K562 (cell line): Measurements from ENCODE around the gene ROBO1. TPM values are rescaled to one million over a fixed set of nuclear protein-coding genes. Genes with fewer than 3 reads are reported as not detected.

ENCODE experiments used
- ATAC-seq: fragments of 200-7000 bp; cut with Tn5 transposase; 3 replicates; pipeline ENCODE4 v1.9.1; 2020; ENCODE audit warnings: moderate library complexity
- BruUV-seq: library from RNA; stranded (reverse); fragments of 400-500 nt; replicated peaks from 2 replicates; lab custom pipeline; 2021; lab: Mats Ljungman, UMichigan
- CTCF ChIA-PET: fragments of 300-600 bp; formaldehyde crosslinking; extraction: SDS; loops from one replicate; lab custom pipeline; 2021; ENCODE audit warnings: low intra/inter-chr PET ratio; lab: Yijun Ruan, JAX
- POLR2A ChIA-PET: fragments of 300-600, 350-650 bp; sonication (Branson Sonifier 250); formaldehyde crosslinking; extraction: SDS; loops from one replicate; lab custom pipeline; 2021; ENCODE audit warnings: antibody characterized with exemption, inconsistent platforms; lab: Yijun Ruan, JAX
- DNase-seq, 4 experiments: peaks; one replicate each; pipeline versions ENCODE4 v3.0.0 to v3.0.0-alpha.2; 2011 to 2018; ENCODE audit warnings: low spot score in 3 of 4, mixed read lengths in 3 of 4; ENCODE audit errors: extremely low read depth in 1 of 4
- FAIRE-seq: peaks from 2 replicates; lab custom pipeline; 2011; peaks lifted over from hg19 to GRCh38; lab: Jason Lieb, UNC
- H2AFZ ChIP-seq: 2 replicates; pipeline ENCODE4 v1.6.0; 2011; ENCODE audit warnings: low read depth, low read length, control low read depth, inconsistent platforms
- H3K27ac ChIP-seq: fragments of 200-600 bp; 3 replicates; pipeline ENCODE4 v1.8.0; 2011; ENCODE audit warnings: low read depth, mild to moderate bottlenecking, control low read depth, inconsistent platforms, low read length, moderate library complexity, mixed read lengths; ENCODE audit errors: extremely low read depth
- H3K27me3 ChIP-seq, 2 experiments: fragments of 300-600 bp in 1 of 2; 2 replicates in 1 of 2; 3 replicates in 1 of 2; pipeline versions ENCODE4 v1.6.0 to v1.8.0; 2011; ENCODE audit warnings: inconsistent platforms in 2 of 2, low read length in 2 of 2, mild to moderate bottlenecking in 1 of 2, mixed read lengths in 1 of 2, moderate library complexity in 1 of 2; ENCODE audit not compliant: control insufficient read depth in 2 of 2, insufficient read depth in 2 of 2
- H3K36me3 ChIP-seq: fragments of 300-600 bp; 3 replicates; pipeline ENCODE4 v1.8.0; 2011; ENCODE audit warnings: mild to moderate bottlenecking, low read length, inconsistent platforms; ENCODE audit not compliant: control insufficient read depth, insufficient read depth
- H3K4me1 ChIP-seq, 2 experiments: fragments of 200-600 bp in 1 of 2; replicated peaks in 1 of 2; 2 replicates in 1 of 2; 3 replicates in 1 of 2; pipeline versions ENCODE4 v1.5.1 to v1.8.0; 2011; ENCODE audit warnings: inconsistent platforms in 2 of 2, low read length in 2 of 2, mild to moderate bottlenecking in 1 of 2, mixed read lengths in 1 of 2, moderate library complexity in 1 of 2; ENCODE audit not compliant: control insufficient read depth in 2 of 2, insufficient read depth in 2 of 2
- H3K4me2 ChIP-seq: 2 replicates; pipeline ENCODE4 v1.6.1; 2011; ENCODE audit warnings: low read length, control low read depth, inconsistent platforms, mixed read lengths; ENCODE audit not compliant: insufficient read depth
- H3K4me3 ChIP-seq: fragments of 200-600 bp; sonication (generic), shearing (Covaris generic); 2 replicates; pipeline ENCODE4 v1.5.1; 2016; ENCODE audit warnings: control low read depth, inconsistent platforms
- H3K79me2 ChIP-seq: fragments of 200-600 bp; 3 replicates; pipeline ENCODE4 v1.8.0; 2011; ENCODE audit warnings: low read length, inconsistent platforms; ENCODE audit not compliant: control insufficient read depth, insufficient read depth
- H3K9ac ChIP-seq, 2 experiments: 2 replicates each; pipeline versions ENCODE4 v1.6.0 to v1.6.1; 2011; ENCODE audit warnings: low read depth in 2 of 2, low read length in 2 of 2, control low read depth in 1 of 2, inconsistent platforms in 1 of 2, mild to moderate bottlenecking in 1 of 2, mixed read lengths in 1 of 2; ENCODE audit not compliant: insufficient read depth in 1 of 2
- H3K9me1 ChIP-seq: one replicate; pipeline ENCODE4 v1.6.0; 2011; ENCODE audit warnings: inconsistent platforms, mild to moderate bottlenecking, low read length, moderate library complexity; ENCODE audit not compliant: control insufficient read depth, insufficient read depth
- H3K9me3 ChIP-seq: replicated peaks from 2 replicates; pipeline ENCODE4 v1.5.1; 2011; ENCODE audit warnings: low read depth, low read length, inconsistent platforms; ENCODE audit not compliant: control insufficient read depth, insufficient read depth
- H4K20me1 ChIP-seq: replicated peaks from 2 replicates; pipeline ENCODE4 v1.6.1; 2011; ENCODE audit warnings: low read length, inconsistent platforms, mixed read lengths; ENCODE audit not compliant: control insufficient read depth, insufficient read depth
- BRF1 ChIP-seq: IDR thresholded peaks from 3 replicates; pipeline ENCODE4 v1.6.1; 2011; ENCODE audit warnings: borderline replicate concordance, mild to moderate bottlenecking; ENCODE audit not compliant: insufficient read length; ENCODE audit errors: extremely low read depth
- CC2D1A ChIP-seq: fragments of 450-650 bp; IDR thresholded peaks from 2 replicates; pipeline ENCODE4 v1.6.1; 2017; ENCODE audit warnings: mild to moderate bottlenecking
- ELK3 ChIP-seq: fragments of 450-650 bp; formaldehyde crosslinking; IDR thresholded peaks from 2 replicates; pipeline ENCODE4 v1.4.0; 2020; ENCODE audit warnings: mild to moderate bottlenecking
- HDGF ChIP-seq: fragments of 450-650 bp; IDR thresholded peaks from 2 replicates; pipeline ENCODE4 v1.6.1; 2016
- KAT8 ChIP-seq: fragments of 450-650 bp; IDR thresholded peaks from 2 replicates; pipeline ENCODE4 v1.6.1; 2016; ENCODE audit warnings: low read depth, mild to moderate bottlenecking
- NFE2 ChIP-seq: IDR thresholded peaks from 2 replicates; pipeline ENCODE4 v1.6.1; 2014; ENCODE audit warnings: antibody characterized with exemption, low read depth
- POU5F1 ChIP-seq: fragments of 150-350 bp; IDR thresholded peaks from 2 replicates; pipeline ENCODE4 v1.6.1; 2014; ENCODE audit warnings: borderline replicate concordance, low read length, low read depth, mild to moderate bottlenecking; ENCODE audit not compliant: partially characterized antibody
- RBM14 ChIP-seq: fragments of 200-400 bp; formaldehyde crosslinking; IDR thresholded peaks from 2 replicates; pipeline ENCODE4 v1.6.1; 2018; ENCODE audit warnings: low read depth, mild to moderate bottlenecking, low read length, moderate library complexity, borderline replicate concordance; ENCODE audit not compliant: insufficient read depth
- SIN3B ChIP-seq: fragments of 450-650 bp; IDR thresholded peaks from 2 replicates; pipeline ENCODE4 v1.6.1; 2017; ENCODE audit warnings: low read depth, mild to moderate bottlenecking, moderate library complexity
- SMAD1 ChIP-seq: fragments of 150-350 bp; IDR thresholded peaks from 2 replicates; pipeline ENCODE4 v1.6.1; 2014; ENCODE audit warnings: low read length, low read depth; ENCODE audit not compliant: partially characterized antibody
- SPI1 ChIP-seq: IDR thresholded peaks from 2 replicates; pipeline ENCODE4 v1.6.1; 2011; ENCODE audit warnings: low read depth, low read length, control low read depth, borderline replicate concordance
- USF1 ChIP-seq: sonication (generic); formaldehyde crosslinking; IDR thresholded peaks from 2 replicates; pipeline ENCODE4 v1.9.0; 2022; ENCODE audit warnings: mild to moderate bottlenecking, missing genetic modification reagents
- XRCC3 ChIP-seq: fragments of 450-650 bp; IDR thresholded peaks from 2 replicates; pipeline ENCODE4 v1.6.1; 2017; ENCODE audit warnings: mild to moderate bottlenecking, moderate library complexity
- YBX1 ChIP-seq: fragments of 450-650 bp; IDR thresholded peaks from 2 replicates; pipeline ENCODE4 v1.7.1; 2016; ENCODE audit warnings: mild to moderate bottlenecking
- ZNF121 ChIP-seq: sonication (generic); formaldehyde crosslinking; conservative IDR thresholded peaks from 2 replicates; pipeline ENCODE4 v1.8.0; 2022; ENCODE audit warnings: missing genetic modification reagents
- ZNF696 ChIP-seq: fragments of 250-450 bp; sonication (Bioruptor Pico); conservative IDR thresholded peaks from 2 replicates; pipeline ENCODE4 v1.4.0; 2020; ENCODE audit warnings: mild to moderate bottlenecking, moderate library complexity
- WGBS: fragments of 100-300 bp; shearing (Covaris generic); methylation state at CpG from one replicate; pipeline ENCODE4 v1.1.6; 2016; ENCODE audit warnings: low coverage, mixed read lengths; ENCODE audit not compliant: insufficient coverage; ENCODE audit errors: missing lambda C conversion rate; 5-methylcytosine and 5-hydroxymethylcytosine counted together
- in situ Hi-C: fragments of 300-500 bp; cut with MboI; formaldehyde crosslinking; loops from 4 replicates; pipeline ENCODE4 v1.15.0; 2018; ENCODE audit warnings: inconsistent platforms, mixed read lengths
- intact Hi-C: fragments of 100-400 bp; cut with micrococcal nuclease; formaldehyde crosslinking; loops from 2 replicates; pipeline ENCODE4 v1.14.2; 2022
- polyA plus RNA-seq, 8 experiments: library from polyadenylated mRNA; depleted of rRNA in 4 of 8; stranded (reverse) in 5 of 8; unstranded in 3 of 8; fragments of >200 nt; fragmentation: Nextera tagmentation in 2 of 8; fragmentation: Illumina TruSeq in 1 of 8; extraction: Ambion mirVana in 2 of 8; extraction: Trizol in 1 of 8; gene quantifications; 2 replicates each; pipeline versions ENCODE4 v1.2.1 to v1.2.3, GENCODE V29; 2011 to 2014; ENCODE audit warnings: inconsistent platforms in 1 of 8, missing spikeins in 1 of 8
- total RNA-seq, 7 experiments: library from RNA; depleted of rRNA in 6 of 7; stranded (reverse); fragments of >200 nt in 6 of 7; fragmentation: Illumina TruSeq in 2 of 7; extraction: Trizol in 2 of 7; gene quantifications; 2 replicates each; pipeline versions ENCODE4 v1.2.1 to v1.2.3, GENCODE V29; 2011 to 2021; ENCODE audit warnings: low replicate concordance in 1 of 7

The ROBO1 gene
- total and polyA plus RNA-seq, 9 of the 15 experiments (the other 6 are each of a cell fraction or from before 2014, with no cell fraction given), result 0.01 to 0.53 (median 0.17) TPM; not detected in 5

- ChIA-PET POLR2A (no interaction called here), CTCF (no interaction called here)
- ATAC-seq (no peak), FAIRE-seq (no peak), DNase-seq (no peak)
- no peak for TF ChIP-seq HDGF
- TF ChIP-seq NFE2, result no peak
- no peak for TF ChIP-seq SPI1
- TF ChIP-seq BRF1, result no peak
- no peak for TF ChIP-seq KAT8
- no peak overlapping the region for H2AFZ ChIP-seq
- H3K9ac ChIP-seq, result no peak overlapping the region
- H3K27me3 ChIP-seq, result no peaks in the 10 kb centered on the region
- no TSS peak for BruUV-seq
- H3K4me3 ChIP-seq, result no peak overlapping the region
- no peaks in the 10 kb centered on the region for H3K79me2 ChIP-seq
- no peaks in the 10 kb centered on the region for H3K4me1 ChIP-seq
- no peaks in the 10 kb centered on the region for H4K20me1 ChIP-seq
- no peaks in the 10 kb centered on the region for H3K36me3 ChIP-seq
- H3K9me1 ChIP-seq, result no peaks in the 10 kb centered on the region
- intact Hi-C loops (no loop called here), in situ Hi-C loops (loop anchor here (25.0 kb wide), 1 partner anchor 818 kb away; no protein-coding TSS in a partner anchor)
- no peak overlapping the region for H3K4me2 ChIP-seq
- no peak overlapping the region for H3K27ac ChIP-seq
- H3K9me3 ChIP-seq, result no peaks in the 10 kb centered on the region
- no CpG with 5 or more reads among the region's 1 CpG for WGBS
Measured at GRCh38 chr3:79480746-79481145, 287.1 kb downstream of the ROBO1 start.

GRCh38 chr3:79478620-79479019 is 289.2 kb downstream of the ROBO1 start:
- no peak for TF ChIP-seq ELK3 (CRISPR knock-in tag)
- no peak for TF ChIP-seq ZNF696 (CRISPR knock-in tag)
- no peak for TF ChIP-seq YBX1
- no peak for TF ChIP-seq ZNF121
- TF ChIP-seq SIN3B, result no peak
- no peak for TF ChIP-seq POU5F1
- TF ChIP-seq RBM14, result no peak
- no peak for TF ChIP-seq SMAD1
- no peak for TF ChIP-seq XRCC3
- TF ChIP-seq CC2D1A, result no peak
- no peak for TF ChIP-seq USF1
- H3K9me3 ChIP-seq, result no peaks in the 10 kb centered on the region
- no peak for ATAC-seq
- no TSS peak for BruUV-seq
- H4K20me1 ChIP-seq, result no peaks in the 10 kb centered on the region
- CTCF ChIA-PET, result no interaction called here
- H3K4me3 ChIP-seq, result no peak overlapping the region
- intact Hi-C loops (no loop called here), in situ Hi-C loops (loop anchor here (25.0 kb wide), 1 partner anchor 816 kb away; no protein-coding TSS in a partner anchor)
- no peaks in the 10 kb centered on the region for H3K27me3 ChIP-seq
- no peak overlapping the region for H3K9ac ChIP-seq
- no peak for DNase-seq
- H3K36me3 ChIP-seq, result no peaks in the 10 kb centered on the region
- no peak overlapping the region for H3K27ac ChIP-seq
- H3K79me2 ChIP-seq, result no peaks in the 10 kb centered on the region
- no peaks in the 10 kb centered on the region for H3K4me1 ChIP-seq
- no peaks in the 10 kb centered on the region for H3K9me1 ChIP-seq
- POLR2A ChIA-PET, result no interaction called here
- no peak for FAIRE-seq
- H3K4me2 ChIP-seq, result no peak overlapping the region
- 0% methylated on average over 1 of the region's 1 CpG for WGBS
- H2AFZ ChIP-seq, result no peak overlapping the region
